GM19438 (cell line): ENCODE results near the gene AQP12B.

Experiments used
- ATAC-seq: cut with Tn5 transposase; IDR thresholded peaks from one replicate; pipeline ENCODE4 v1.9.1; 2021; ENCODE audit warnings: low read depth; ENCODE audit not compliant: unreplicated experiment

AQP12B gene

DNA sequence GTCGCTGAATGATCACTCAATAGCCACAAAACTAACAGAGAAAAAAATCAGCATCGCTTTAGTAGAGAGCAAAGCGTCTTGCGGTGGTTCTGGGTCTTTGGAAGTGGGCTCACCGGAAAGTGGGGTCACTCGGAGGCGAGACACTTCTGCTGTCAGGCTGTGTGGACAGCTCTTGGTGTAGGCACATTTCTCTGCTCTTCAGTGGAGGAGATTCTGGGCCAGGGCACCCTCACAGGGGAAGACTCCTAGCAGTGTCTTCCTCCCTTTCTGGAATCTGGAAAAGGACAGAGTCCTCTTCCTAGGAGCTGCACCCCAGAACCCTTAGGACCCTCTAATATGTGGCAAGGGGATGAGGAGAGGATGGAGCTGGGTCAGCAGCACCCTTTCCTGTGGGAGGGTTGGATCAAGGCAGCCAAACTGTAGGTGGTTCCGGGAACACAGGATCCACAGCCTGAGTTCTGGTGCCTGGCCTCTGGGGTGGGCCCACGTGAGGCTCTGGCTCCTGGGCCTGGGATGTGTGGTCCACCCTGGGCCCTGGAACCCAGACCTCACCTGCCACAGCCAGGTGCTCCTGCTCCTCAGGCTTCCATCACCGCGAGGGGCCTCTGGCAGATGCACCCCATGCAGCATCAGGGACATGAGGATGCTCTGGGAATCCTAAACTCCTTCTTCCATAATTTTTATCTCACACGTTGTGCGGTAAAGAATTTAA, 32.3 kb downstream of the AQP12B start:
- no peak for ATAC-seq

DNA sequence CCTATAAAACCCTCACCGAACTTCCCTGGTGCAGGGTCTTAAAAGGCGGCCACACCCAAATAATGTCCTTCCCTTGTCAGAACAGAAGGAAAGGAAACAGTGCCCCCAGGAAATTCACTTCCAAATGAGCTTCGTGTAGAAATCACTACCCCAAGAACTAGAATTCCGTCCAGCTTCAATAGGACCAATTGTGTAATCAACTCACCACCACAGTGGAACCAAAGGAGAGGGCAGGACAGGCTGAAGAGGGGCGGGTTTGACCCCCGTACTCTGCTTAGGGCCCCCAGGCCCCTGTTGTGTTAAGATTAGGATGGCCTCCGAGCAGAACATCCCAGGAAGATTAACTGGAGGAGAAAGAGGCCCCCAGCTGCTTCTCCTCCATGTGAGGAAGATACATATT, 33.4 kb downstream of the AQP12B start:
- ATAC-seq: no peak

DNA sequence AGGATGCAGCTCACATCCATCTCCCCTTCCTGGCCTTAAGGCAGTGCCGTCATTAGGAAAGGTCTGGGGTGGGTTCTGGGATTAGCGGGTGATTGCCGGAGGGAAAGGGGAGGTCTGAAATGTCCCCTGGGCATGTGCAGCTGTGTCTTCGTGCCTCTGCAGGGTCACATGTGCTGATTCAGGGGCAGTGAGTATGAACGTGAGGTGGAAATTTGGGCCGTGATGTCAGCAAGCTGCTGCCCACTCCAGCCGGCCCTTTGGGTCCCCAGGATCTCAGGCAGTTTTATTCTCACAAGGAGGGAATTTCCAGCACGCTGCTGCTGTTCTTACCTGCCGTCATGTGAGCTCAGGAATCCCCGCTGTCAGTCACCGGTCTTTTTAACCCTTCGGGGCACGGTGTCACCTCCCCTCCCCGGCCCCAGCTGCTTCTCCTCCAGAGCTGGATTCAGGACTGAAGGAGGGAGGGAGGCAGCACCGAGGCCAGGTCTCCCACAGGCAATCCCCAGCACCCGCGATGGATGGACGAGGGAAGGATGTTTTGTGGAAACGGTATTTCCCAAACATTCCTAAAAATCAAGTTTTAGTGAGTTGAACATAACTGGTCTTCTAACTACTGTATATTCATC, 33.9 kb downstream of the AQP12B start:
- no peak for ATAC-seq

DNA sequence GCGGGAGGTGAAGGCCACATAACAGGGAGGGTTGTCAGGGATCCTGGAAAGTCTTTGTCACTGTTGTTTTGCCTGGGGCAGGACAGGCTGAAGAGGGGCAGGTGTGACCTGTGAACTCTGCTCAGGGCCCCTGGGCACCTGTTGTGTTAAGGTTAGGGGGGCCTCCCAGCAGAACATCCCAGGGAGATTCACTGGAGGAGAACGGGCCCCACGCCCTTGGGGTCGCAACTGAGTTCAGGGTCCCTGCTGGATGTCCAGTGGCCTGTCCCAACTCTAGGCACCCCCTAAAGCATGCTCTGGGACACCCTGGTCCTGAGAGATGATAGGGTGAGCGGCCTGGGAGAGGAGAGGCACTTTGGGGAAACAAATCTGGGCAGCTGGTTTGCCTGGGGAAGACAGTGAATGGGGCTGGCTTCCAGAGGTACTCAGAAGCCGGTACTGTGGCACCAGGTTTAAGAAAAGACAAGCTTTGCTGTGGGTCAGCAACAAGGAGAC, 34.5 kb downstream of the AQP12B start:
- no peak for ATAC-seq

DNA sequence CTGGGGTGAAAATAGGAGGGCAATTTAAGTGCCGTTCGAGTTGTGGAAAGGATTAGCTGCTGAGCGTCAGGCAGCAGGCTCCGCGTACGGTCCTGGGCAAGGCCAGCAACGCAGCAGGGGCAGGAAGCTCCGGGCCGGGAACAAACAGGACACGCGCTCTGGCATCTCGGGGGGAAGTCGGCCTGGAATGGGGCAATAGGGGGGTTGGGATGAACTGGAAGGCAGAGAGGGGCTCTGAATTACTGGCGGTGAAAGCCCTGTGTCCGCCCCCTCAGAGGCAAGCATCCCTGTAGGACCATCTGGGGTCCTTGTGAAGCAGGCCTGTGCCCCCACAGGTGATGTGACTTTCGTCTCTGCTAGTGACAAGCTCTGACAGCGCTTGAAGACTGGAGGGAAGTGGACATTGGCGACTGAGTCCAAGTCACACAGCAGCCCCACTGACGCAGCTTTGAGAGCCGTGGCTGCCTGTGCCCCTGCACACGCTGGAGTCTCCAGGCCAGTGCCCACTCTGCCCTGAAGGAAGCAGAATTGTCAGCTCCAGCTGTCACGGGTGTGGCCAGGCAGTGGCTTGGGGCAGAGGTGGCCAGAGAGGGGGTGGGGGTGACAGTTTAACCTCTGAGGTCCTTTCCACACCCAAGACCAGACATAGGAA, 35.1 kb downstream of the AQP12B start:
- no peak for ATAC-seq

- no peak for ATAC-seq
Measured at GRCh38 chr2:240646900-240647502, 35.7 kb downstream of the AQP12B start.

GRCh38 chr2:240646176-240646899, 36.3 kb downstream of the AQP12B start:
- ATAC-seq: no peak

DNA sequence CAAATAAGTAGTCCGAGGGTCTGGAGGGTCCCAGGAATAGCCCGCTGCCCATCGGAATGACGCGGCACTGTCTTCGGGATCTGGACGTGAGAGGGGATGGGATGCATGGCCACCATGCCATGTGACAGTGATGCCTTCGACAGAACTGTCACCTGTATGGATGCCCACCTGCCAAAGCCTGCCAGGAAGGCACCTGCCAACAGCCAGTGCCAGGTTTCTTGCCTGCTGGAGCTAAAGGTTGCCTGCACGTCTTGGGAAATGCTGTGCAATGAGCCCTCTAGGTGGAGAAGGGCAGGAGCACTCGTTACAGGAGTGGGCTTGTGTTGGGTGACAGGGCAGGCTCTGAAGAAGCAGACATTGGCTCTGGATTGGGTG, 36.9 kb downstream of the AQP12B start:
- ATAC-seq: no peak

DNA sequence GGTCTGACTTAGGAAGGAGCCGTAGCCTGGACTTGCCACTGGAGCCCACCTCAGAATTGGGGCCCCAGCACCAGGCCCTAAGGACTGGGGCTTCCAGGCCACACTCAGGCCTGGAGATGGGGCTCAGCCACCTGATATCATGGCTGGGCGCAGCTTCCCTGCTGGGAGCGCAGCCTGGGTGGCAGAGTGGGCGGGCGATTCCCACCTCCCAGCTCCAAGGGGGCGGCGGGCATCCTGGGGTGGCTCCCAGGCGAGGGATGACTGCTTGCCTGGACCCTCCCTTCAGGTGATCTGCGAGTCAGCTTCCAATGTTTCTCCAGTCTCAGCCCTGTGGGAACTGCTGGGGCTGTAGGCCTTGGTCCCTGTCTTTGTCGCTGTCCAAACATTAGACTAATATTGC, 37.3 kb downstream of the AQP12B start:
- ATAC-seq: no peak

- ATAC-seq: no peak
Measured at GRCh38 chr2:240644859-240645301, 37.8 kb downstream of the AQP12B start.

DNA sequence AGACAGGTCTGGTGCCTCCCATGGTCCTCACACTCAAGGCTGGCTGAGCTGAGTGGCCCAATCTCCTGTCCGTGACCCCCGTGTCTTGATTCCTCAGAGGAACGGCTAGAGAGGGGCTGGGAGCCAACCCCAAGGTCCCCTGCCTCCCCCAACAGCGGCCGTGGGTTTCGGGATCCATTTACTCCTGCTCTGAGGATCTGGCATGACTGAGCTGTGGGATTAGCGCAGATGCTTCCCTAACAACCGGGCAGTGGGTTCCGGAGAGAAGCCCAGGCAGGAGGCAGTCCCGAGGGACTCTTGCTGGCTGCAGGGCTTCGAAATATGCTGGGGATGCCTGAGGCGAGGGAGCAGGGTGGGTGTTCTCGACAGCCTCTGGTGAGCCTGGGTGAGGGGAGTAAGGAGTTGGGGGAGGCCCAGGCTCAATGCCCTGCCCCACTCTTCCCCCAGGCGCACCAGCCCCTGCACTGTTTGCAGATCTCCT, 38.5 kb downstream of the AQP12B start:
- ATAC-seq: no peak

- no peak for ATAC-seq
Measured at GRCh38 chr2:240643811-240644150, 38.9 kb downstream of the AQP12B start.

- ATAC-seq: no peak
Measured at GRCh38 chr2:240643093-240643810, 39.4 kb downstream of the AQP12B start.

- no peak for ATAC-seq
Measured at GRCh38 chr2:240642806-240643092, 39.9 kb downstream of the AQP12B start.

DNA sequence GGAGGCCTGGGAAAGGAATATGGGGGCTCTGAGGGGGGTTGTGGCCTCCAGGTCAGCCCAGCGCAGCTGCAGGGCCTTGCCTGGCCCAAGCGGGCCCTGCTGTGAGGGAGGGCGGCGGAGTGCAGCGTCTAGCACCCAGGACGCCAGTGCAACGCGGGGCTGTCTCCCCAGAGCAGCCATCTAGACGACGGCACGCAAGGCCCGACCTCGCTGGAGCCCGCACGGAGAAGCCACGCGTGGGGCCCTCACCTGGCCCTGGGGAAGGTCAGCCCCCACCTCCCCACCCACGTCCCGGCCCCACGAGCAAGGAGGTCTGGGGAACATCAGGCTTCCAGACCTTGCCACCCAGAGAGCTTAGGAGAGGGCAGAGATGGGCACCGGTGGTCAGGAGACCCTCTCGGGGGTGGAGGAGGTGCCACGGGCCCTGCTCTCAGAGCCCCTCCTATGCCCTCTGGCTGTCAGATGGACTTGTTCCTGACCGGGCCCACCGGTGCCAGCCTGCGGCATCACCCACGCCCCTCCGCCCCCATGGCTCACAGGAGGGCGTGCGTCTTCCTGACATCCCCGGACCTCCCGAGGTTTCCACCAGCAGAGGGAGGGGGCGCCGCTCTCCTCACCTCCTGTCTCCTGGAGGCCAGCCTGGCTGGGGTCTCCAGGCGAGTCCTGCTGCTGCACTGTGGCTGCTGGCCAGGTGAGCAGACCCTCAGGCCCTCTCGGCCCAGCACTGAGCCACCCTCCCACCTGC, 40.5 kb downstream of the AQP12B start:
- no peak for ATAC-seq

DNA sequence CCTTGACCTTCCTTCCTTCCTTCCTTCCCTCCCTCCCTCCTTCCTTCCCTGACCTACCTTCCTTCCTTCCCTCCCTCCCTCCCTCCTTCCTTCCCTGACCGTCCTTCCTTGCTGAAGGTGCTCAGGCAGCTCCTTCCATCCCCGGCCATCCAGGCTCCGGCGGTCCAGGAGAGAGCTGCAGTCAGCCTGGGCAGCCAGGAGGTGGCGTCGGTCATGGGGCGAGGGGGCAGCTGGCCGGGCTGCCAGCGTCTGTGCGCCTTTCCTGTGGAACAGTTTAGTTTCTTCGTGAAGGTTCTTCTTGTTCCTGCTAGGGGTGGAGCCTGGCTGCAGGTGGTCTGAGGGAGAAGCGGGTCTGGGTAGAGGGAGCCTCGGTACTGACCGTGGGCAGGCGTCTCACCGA, 41.7 kb downstream of the AQP12B start:
- ATAC-seq: no peak

- no peak for ATAC-seq
Measured at GRCh38 chr2:240639566-240639965, 43.1 kb downstream of the AQP12B start.

- ATAC-seq: no peak
Measured at GRCh38 chr2:240638512-240639160, 44.0 kb downstream of the AQP12B start.

GRCh38 chr2:240637901-240638345, 44.8 kb downstream of the AQP12B start:
- no peak for ATAC-seq
